ENCODE results near the gene SLC35D1. TPM values are rescaled to one million over a fixed set of nuclear protein-coding genes. Genes with fewer than 3 reads are reported as not detected.
"Not testable (repeated sequence)": the region's sequence is repeated elsewhere in the genome, so short reads cannot be mapped to it uniquely, and the experiment has no call there.

The SLC35D1 gene
- 10.5 TPM for total RNA-seq

- peak; percentile 65 for DNase-seq
Measured at GRCh38 chr1:67053785-67054772, at the start of gene SLC35D1. SLC35D1 (minus strand) TSS chr1:67054148; CDS start chr1:67054013, 135 bp downstream.

- no peak for DNase-seq
Measured at GRCh38 chr1:67103548-67103947, 49.6 kb upstream of the SLC35D1 start.

GRCh38 chr1:67100833-67101232 is 46.9 kb upstream of the SLC35D1 start:
- DNase-seq, result no peak

- DNase-seq, result no peak
Measured at GRCh38 chr1:67097305-67097704, 43.4 kb upstream of the SLC35D1 start.

- DNase-seq, result no peak
Measured at GRCh38 chr1:67094191-67094590, 40.2 kb upstream of the SLC35D1 start.

- DNase-seq, result no peak
Measured at GRCh38 chr1:67089685-67090208, 35.8 kb upstream of the SLC35D1 start.

GRCh38 chr1:67088440-67088839 is 34.5 kb upstream of the SLC35D1 start:
- no peak for DNase-seq

GRCh38 chr1:67085326-67085725 is 31.4 kb upstream of the SLC35D1 start:
- DNase-seq, result no peak

GRCh38 chr1:67084765-67085318 is 30.9 kb upstream of the SLC35D1 start:
- DNase-seq, result no peak

GRCh38 chr1:67078291-67078690 is 24.3 kb upstream of the SLC35D1 start:
- no peak for DNase-seq

- no peak for DNase-seq
Measured at GRCh38 chr1:67077593-67077992, 23.6 kb upstream of the SLC35D1 start.

GRCh38 chr1:67072749-67073148 is 18.8 kb upstream of the SLC35D1 start:
- DNase-seq, result no peak

- not testable (repeated sequence) for DNase-seq
Measured at GRCh38 chr1:67067655-67068054, 13.7 kb upstream of the SLC35D1 start.

GRCh38 chr1:67062412-67062811 is 8.5 kb upstream of the SLC35D1 start:
- no peak for DNase-seq

- no peak for DNase-seq
Measured at GRCh38 chr1:67061266-67061665, 7.3 kb upstream of the SLC35D1 start.

- no peak for DNase-seq
Measured at GRCh38 chr1:67060811-67061218, 6.9 kb upstream of the SLC35D1 start.

GRCh38 chr1:67059346-67059745 is 5.4 kb upstream of the SLC35D1 start:
- no peak for DNase-seq

GRCh38 chr1:67058761-67059160 is 4.8 kb upstream of the SLC35D1 start:
- DNase-seq, result no peak

GRCh38 chr1:67058242-67058641 is 4.3 kb upstream of the SLC35D1 start:
- DNase-seq, result no peak

GRCh38 chr1:67053535-67053784 is 488 bp downstream of the SLC35D1 start:
- no peak for DNase-seq

GRCh38 chr1:67052741-67053534 is 1.0 kb downstream of the SLC35D1 start:
- no peak for DNase-seq

- DNase-seq, result no peak
Measured at GRCh38 chr1:67051196-67051595, 2.8 kb downstream of the SLC35D1 start.
